ENCODE measurements around the gene TMED10.

The TMED10 gene

DNA sequence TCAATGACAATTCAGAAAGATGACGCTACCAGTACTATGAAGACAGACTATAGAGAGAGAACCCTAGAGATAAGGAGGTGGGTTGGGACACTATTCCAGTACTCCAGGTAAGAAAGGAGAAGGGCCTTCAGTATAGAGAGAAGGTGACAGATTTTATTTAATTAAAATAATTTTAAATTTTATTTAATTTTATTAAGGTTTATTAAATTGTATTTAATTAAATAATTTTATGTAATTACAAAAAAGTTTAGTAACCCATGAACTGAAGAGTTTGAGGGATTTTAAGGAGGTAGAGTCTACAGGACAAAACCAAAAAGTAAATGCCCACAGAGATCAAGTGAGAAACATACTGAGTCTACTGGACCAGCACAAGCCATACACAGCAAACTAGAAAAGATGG, 20.3 kb downstream of the TMED10 start:
- TF ChIP-seq, protein P1, sequence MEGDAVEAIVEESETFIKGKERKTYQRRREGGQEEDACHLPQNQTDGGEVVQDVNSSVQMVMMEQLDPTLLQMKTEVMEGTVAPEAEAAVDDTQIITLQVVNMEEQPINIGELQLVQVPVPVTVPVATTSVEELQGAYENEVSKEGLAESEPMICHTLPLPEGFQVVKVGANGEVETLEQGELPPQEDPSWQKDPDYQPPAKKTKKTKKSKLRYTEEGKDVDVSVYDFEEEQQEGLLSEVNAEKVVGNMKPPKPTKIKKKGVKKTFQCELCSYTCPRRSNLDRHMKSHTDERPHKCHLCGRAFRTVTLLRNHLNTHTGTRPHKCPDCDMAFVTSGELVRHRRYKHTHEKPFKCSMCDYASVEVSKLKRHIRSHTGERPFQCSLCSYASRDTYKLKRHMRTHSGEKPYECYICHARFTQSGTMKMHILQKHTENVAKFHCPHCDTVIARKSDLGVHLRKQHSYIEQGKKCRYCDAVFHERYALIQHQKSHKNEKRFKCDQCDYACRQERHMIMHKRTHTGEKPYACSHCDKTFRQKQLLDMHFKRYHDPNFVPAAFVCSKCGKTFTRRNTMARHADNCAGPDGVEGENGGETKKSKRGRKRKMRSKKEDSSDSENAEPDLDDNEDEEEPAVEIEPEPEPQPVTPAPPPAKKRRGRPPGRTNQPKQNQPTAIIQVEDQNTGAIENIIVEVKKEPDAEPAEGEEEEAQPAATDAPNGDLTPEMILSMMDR (IDR thresholded peaks at IDR 0.05), result no peak

DNA sequence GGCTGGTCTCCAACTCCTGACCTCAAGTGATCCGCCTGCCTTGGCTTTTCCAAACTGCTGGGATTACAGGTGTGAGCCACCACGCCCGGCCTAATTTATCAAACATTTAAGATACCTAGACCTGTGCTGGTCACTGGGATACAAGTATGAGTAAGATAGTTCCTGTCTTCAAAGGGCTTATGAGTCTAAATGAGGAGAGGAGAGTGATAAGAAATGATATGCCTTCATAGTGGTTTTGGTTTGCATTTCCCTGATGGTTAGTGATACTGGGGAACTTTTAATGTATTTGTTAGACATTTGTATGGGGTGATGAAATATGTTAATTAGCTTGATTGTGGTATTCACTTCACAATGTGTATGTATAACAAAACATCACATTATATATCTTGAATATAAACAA, 21.2 kb downstream of the TMED10 start:
- TF ChIP-seq, protein P1 (IDR thresholded peaks at IDR 0.05), result no peak

DNA sequence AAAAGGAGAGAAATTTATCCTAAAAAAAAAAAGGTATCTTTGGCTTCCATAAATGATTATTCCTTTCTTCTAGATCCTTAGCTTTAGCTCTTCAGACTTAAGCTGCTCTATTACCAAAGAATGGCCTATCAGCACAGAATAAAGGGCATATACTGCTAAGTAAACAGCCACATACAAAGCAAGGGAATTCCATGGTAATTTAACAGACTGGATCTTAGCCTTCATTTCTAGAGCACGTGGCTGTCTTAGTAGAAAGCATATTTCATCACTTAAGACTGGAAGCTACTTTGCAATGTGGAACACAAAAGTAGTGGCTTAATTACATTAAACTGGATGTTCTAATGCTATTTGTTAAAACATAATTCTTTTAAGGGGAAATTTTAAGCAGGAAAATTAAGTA, 23.1 kb downstream of the TMED10 start:
- TF ChIP-seq, protein P1 (IDR thresholded peaks at IDR 0.05), result no peak

DNA sequence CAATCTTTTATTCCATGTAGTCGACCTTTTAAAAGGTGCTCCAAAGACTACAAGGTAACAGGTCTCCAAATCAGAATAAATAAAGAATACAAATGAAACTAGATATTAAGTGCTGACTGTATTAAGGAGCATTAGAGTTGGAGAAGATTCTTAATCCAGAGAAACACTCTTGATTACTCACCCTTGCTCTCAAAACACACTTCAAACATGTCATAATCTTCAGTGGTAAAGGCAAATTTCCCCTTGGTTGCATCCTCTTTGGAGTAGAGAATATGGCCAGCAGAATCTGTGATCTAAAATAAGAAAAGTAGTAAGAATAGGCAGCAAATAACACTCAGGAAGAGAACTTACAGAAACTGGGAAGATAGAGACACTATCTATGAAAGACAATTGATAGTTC, 24.6 kb downstream of the TMED10 start:
- TF ChIP-seq, protein P1 (IDR thresholded peaks at IDR 0.05), result no peak

DNA sequence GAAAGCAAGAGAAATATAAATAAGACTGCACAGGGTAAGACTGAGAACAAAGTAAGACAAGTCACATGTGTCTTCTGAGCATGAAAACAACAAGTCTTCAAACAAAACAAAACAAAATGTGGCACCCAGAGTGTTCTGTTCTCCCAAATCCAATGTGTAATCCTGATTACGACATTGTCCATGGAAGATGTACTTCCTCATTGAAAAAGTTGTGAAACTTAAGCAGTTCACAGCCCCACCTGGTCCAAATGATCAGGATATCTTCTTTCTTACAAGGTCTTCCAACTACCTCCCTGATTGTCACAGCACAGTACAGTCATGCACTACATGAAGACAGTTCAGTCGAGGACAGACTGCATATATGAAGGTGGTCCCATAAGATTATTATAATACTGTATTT, 26.3 kb downstream of the TMED10 start:
- TF ChIP-seq, protein P1 (IDR thresholded peaks at IDR 0.05), result no peak

DNA sequence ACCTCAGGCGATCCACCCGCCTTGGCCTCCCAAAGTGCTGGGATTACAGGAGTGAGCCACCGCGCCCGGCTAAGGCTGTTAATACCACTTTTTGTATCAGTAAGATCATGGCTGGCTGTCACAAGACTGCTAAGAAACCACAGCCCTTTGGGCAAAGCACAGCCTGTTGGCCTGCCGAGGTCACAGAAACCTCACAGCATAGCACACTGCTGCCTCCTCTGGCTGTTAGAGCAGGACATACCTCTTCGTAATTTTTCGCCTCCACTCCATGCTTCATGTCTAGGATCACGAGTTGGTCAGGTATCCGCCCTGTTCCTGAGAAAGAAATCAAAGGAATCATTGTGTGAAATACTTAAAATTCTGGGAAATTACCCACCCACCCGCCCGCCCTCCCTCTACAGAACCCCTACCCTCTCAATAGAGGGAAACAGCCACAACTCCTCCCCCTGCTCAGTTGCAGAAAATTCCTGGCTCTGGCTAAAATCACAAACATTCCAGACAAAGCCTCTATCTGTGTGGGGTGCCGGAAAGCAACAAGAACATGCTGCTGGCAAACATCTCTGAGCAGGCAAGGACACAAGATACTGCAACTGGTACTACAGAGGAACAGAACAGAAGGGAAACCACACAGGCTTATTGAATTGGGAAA, 28.9 kb downstream of the TMED10 start:
- TF ChIP-seq, protein P1 (IDR thresholded peaks at IDR 0.05), result no peak

DNA sequence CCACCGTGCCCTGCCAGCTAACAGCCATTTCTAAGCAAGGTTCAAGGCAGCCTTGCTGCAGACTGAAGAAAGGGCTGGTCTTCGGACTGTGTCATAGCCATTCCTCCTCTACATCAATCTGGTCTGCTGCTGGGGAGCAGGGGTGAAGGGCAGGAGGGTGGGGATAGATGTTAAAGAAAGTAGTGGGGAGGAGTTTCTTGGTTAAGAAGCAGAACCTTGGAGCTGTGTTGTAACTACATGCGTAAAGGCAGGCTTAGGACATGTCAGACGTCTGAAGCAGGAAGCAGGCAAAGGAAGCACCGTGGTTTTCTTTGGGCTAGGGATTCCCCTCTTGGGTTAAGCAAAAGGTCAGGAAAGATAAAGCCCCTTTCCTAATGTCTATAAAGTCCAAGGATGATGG, 31.5 kb downstream of the TMED10 start:
- TF ChIP-seq, protein P1 (IDR thresholded peaks at IDR 0.05), result no peak

Data from LNCAP (cell line).